M059J (cell line): ENCODE measurements around the gene FAM234A. TPM values are rescaled to one million over a fixed set of nuclear protein-coding genes. Genes with fewer than 3 reads are reported as not detected.
A peak's percentile ranks its signal among the peaks of the same experiment; 100 is the strongest.
"Not testable (repeated sequence)": the region's sequence is repeated elsewhere in the genome, so short reads cannot be mapped to it uniquely, and the experiment has no call there.

ENCODE experiments used
- DNase-seq: peaks from one replicate; pipeline ENCODE4 v3.0.0-alpha.2; 2012; ENCODE audit warnings: low read depth
- total RNA-seq: library from RNA; depleted of rRNA; stranded (reverse); fragments of >200 nt; shearing (Covaris generic); gene quantifications from 2 replicates; pipeline ENCODE4 v1.2.3, GENCODE V29; 2014; rRNA removed

FAM234A gene
- total RNA-seq, result 166 and 215 TPM in 2 replicates

DNA sequence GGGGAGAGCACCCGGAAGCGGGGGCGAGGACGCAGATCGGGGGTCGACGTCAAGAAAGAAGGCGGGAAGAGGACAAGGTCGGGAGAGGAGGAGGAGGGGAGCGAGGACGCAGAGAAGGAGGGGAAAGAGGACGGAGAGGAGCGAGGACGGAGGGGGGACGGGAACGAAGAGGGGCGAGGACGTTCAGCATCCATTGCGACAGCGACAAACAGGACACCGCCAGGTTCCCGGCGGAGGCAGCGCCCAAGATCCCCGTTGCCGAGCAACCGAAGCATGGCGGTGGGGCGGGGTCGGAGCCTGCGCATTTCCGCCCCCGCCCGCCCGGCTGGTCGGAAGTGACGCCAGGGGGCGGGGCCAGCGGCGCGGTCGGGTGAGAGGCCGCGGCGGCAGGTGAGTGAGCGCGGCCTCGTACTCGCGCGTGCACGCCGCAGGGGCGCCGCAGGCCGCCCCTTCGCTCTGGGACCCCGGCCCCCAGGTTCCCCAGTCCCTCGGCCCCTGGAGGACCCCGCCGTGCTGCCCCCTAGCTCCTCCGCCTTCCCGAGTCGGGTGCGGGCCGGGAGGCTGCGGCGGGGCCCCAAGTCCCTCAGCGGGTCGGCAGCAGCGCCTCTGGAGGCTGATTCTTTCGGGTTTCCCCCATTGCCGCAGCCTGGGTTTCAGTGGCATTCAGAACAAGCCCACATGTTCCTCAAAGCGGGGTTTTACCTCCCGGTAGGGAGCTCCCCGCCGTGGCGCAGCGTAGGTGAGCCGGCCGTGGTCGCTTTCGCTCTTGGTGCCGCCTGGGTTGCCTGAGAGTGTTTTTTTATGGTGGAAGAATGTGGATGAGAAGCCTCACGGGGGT, at the start of gene FAM234A:
Gene FAM234A, plus strand, starts transcription at position 354 of the 838 bp plus-strand sequence. CDS start 19,593 bp downstream, outside the sequence.
- DNase-seq, result peak; percentile 92

DNA sequence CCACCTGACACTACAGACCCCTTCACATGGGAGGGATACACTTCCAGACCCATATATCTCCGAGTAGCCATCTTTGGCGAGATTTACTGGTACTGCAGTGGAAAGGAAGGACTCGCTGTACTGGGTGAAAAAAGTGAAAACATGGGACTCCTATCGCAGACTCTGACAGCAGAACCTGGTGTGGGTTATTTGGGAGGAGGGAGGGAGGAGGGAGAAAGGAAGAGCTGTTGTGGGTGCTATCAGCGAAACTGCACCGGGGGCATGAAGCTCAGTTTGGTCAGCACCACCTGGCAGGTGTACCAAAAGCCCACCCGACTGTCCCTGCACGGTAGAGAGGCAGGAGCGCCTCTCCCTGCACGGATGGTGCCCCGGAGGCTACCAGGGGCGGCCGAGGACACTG, 49.4 kb upstream of the FAM234A start:
- no peak for DNase-seq

- DNase-seq, result no peak
Measured at GRCh38 chr16:185691-186090, 48.9 kb upstream of the FAM234A start.

DNA sequence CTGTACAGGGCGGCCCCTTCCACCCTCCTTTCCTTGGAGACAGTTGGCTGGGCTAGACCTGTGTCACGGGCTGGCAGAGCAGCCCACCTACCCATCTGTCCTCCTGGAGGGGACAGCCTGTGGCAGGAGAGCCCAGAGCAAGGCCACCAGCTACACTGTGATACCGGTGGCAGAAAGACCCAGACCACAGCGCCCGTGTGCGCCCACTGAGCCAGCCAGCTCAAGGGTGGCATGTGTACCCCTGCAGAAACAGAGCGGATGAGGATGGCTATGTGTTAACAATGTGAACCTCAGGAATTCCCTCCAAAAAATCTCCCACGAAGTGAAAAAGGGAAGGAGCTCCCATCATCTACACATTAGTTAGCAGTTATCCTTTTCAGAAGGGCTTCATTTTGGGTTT, 47.3 kb upstream of the FAM234A start:
- DNase-seq, result no peak

GRCh38 chr16:188674-189073, 45.9 kb upstream of the FAM234A start:
- DNase-seq, result no peak

GRCh38 chr16:189604-190186, 44.9 kb upstream of the FAM234A start:
- DNase-seq, result no peak

DNA sequence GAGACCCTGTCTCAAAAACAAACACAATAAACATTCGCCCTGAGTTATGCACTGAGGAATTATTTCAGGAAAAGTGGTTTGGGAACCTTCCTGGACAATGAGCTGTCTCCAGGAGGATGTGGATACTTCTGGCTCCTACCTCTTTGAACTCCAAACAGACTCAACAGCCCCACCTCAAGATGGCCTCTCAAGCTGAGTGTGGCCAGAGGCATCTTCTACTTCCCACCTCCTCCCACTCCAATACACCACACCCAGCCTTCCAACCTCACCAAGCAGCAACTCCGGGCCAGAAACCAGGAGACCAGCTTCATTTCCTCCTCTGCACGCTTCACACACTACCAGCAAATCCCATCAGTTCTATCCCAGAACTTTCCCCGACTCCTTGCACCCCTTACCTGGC, 42.8 kb upstream of the FAM234A start:
- DNase-seq, result no peak

DNA sequence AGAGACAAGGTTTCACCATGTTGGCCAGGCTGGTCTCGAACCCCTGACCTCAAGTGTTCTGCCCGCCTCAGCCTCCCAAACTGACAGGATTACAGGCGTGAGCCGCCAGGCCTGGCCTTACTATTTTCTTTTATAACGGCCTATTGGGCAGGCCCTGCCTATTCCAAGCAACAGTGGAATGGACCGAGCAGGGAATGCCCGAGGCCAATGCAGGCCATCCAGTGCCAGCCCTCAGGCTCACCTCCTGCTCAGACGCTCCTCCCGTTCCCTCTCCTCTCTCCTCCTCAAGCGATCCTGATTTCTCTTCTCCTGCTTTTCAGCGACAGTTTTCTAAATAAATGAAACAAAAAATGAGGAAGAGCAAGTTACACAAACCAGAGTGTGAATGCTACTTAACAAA, 41.9 kb upstream of the FAM234A start:
- DNase-seq, result no peak

DNA sequence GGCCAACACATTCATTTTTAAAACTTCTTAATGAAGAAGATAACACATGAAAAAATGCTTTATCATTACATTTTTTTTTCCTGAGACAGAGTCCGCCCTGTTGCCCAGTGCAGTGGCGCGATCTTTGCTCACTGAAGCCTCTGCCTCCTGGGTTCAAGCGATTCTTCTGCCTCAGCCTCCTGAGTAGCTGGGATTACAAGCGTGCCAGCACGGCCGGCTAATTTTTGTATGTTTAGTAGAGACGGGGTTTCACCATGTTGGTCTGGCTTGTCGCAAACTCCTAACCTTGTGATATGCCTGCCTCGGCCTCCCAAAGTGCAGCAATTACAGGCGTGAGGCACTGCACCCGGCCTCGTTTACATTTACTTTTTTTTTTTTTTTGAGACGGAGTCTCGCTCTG, 41.2 kb upstream of the FAM234A start:
- DNase-seq, result no peak

- DNase-seq, result no peak
Measured at GRCh38 chr16:194516-194915, 40.1 kb upstream of the FAM234A start.

- peak; percentile 82 for DNase-seq
Measured at GRCh38 chr16:200388-200787, 34.2 kb upstream of the FAM234A start.

DNA sequence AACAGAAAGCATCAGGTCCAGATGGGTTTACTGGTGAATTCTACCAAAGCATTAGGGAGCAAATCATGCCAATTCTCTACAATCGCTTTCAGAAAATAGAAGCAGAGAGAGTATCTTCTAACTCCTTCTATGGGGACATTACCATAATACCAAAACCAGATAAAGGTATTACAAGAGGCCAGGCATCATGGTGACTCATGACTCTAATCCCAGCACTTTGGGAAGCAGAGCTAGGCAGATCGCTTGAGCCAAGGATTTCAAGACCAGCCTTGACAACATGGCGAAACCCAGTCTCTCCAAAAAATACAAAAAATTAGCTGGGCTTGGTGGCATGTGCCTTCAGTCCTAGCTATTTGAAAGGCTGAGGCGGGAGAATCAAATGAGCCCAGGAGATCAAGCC, 31.4 kb upstream of the FAM234A start:
- no peak for DNase-seq

- not testable (repeated sequence) for DNase-seq
Measured at GRCh38 chr16:204046-204445, 30.6 kb upstream of the FAM234A start.

DNA sequence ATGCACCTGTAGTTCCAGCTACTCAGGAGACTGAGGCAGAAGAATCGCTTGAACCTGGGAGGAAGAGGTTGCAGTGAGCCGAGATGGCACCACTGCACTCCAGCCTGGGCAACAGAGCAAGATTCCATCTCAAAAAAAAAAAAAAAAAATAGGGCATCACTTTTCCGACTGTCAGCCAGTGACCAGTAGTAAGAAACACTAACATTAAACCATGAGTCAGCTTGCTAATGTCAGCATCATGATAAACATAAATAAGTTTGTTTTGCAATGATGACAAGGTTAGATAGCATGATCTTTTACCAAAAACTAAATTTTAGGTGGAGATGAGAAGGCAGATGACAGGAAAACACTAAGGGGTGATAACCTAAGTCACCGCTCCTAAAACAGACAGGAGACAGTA, 25.3 kb upstream of the FAM234A start:
- not testable (repeated sequence) for DNase-seq

- DNase-seq, result not testable (repeated sequence)
Measured at GRCh38 chr16:211631-212180, 22.9 kb upstream of the FAM234A start.

GRCh38 chr16:212999-213398, 21.6 kb upstream of the FAM234A start:
- peak; percentile 36 for DNase-seq

DNA sequence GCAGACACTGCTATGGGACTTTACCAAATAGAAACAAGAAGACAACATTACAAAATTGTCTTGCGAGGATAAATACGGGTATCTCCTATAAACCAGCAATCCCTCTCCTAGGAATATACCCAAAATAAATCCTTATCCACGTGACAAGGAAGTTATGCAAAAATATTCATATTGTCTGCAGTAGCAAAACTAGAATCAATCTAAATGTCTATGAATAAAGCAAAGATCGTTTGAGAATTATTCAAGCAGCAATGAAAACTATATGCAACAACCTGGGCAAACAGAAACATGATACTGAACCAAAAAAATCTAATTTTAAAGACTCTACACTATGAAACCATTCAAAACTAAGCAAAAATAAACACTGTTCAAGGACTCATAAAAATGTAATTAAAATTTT, 14.6 kb upstream of the FAM234A start:
- no peak for DNase-seq

DNA sequence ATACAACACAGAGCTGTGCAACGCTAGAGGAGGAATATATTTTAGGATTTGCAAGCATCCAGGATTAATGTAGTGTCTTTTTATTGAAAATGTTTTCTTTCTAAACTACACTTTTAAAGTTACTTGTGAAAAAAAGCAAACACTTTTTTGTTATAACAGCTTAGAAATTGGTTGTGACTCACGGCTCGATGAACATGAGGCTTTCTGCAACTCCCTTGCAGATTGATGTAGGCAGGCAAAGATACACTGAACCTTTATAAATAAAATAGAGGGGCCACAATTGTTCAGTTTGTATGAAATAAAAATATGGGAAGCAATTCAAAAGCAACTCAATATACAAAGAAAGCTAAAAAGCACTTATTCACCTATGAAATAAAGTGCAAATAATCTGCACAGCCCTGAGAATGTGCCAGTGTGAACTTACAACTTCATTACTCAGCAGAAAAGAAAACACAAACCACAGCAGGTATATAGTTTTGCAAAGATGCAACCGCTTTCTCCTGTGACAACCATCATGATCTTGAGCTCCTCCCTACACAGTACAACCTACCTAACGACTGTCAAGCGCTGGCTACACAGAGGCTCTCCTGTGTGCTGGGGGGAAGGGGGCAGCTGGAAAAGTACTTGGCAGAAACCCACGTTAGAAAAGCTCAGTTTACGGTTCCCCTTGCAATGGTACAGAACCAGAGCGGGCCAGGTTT, 6.3 kb upstream of the FAM234A start:
- DNase-seq, result peak; percentile 31

- DNase-seq, result peak; percentile 85
Measured at GRCh38 chr16:228852-229730, 5.5 kb upstream of the FAM234A start, which contains the start of gene LUC7L. Gene LUC7L, minus strand, starts transcription at chr16:229449. Its CDS starts 110 bp downstream, at chr16:229339.

DNA sequence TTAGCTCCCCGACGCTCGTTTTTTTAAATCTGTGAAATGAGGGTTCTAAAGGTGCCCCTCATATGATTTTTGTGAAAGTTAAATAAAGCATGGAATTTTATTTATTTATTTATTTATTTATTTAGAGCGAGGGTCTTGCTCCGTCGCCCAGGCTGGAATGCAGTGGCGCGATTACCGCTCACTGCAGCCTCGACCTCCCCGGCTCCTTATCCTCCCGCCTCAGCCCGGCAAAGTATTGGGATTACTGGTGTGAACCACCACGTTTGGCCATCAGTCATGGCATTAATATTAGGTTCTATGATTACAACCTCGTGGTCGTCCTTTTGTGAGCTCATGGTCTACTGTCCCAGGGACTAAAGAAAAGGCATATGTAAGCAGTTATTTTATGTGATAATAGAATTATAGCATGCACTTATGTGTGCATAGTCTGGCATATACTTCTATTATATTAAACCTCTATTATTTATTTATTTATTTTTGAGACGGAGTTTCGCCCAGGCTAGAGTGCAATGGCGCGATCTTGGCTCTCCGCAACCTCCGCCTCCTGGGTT, 4.8 kb upstream of the FAM234A start:
- peak; percentile 10 for DNase-seq

GRCh38 chr16:230351-230750, 4.3 kb upstream of the FAM234A start:
- not testable (repeated sequence) for DNase-seq
